DMS 273 treated with DMSO at 0.1 percent for 48 hours (cell line): ENCODE measurements around the gene BCAS1.
"Not testable (repeated sequence)": the region's sequence is repeated elsewhere in the genome, so short reads cannot be mapped to it uniquely, and the experiment has no call there.

Experiments used
- DNase-seq: peaks from one replicate; lab custom pipeline; 2025; lab: John Stamatoyannopoulos, UW

The BCAS1 gene

GRCh38 chr20:53941680-53942471 is 128.5 kb downstream of the BCAS1 start:
- DNase-seq, result no peak

- DNase-seq, result no peak
These were observed 129.4 kb downstream of the BCAS1 start for GRCh38 chr20:53940907-53941545.

DNA sequence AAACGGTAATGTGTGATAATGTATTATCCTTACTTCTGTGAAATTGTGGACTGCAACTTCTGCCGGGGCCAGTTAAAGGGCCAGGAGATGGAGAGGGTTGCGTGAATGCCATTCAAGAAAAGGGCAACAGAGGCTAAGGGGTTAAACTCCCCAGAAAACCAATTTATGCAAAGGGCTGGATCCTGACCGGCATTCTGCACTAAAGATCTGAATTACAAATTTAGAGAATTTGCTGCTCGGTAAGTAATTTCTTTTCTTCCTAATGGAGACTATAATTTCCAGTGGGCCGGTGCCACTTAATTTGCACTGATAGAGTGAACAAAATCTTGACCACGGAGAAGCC is 130.1 kb downstream of the BCAS1 start:
- DNase-seq, result no peak

GRCh38 chr20:53939572-53940359 is 130.6 kb downstream of the BCAS1 start:
- DNase-seq, result peak; percentile 76

GRCh38 chr20:53939190-53939571 is 131.2 kb downstream of the BCAS1 start:
- DNase-seq, result no peak

- no peak for DNase-seq
These were observed 131.7 kb downstream of the BCAS1 start for GRCh38 chr20:53938739-53939138.

- no peak for DNase-seq
These were observed 132.4 kb downstream of the BCAS1 start for GRCh38 chr20:53937929-53938367.

- DNase-seq, result no peak
These were observed 133.1 kb downstream of the BCAS1 start for GRCh38 chr20:53937339-53937741.

DNA sequence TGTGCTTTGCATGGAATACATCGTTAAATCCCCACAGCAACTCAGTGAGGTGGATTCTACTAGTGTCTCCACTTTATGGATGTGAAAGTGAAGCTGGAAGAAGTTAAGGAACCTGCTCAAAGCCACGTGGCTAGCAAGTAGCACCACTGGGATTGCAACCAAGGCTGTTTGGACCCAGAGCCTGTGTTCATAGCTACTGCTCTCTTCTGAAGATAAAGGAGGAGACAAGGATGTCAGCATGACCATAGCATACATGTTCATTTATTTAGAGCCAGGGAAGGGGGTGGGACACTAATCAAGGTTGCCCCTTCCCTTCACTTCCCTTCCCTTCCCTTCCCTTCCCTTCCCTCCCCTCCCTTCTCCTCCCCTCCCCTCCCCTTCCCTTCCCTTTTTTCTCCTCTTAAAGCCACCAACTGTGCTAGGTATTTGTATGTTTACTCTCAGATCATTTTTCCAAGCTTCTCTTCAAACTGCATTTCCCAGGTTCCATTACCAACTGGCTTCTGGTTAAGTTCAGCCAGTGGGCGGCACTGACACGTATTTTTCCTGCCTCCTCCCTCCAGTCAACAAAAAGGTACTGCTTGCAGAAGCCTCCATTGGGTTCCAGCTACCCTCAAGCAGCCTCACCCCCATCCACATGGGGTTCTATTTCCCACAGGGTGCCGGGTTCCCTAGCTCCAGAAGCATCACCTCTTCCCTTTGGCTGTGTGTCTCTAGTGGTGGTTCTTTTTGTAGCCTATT is 134.9 kb downstream of the BCAS1 start:
- DNase-seq, result no peak

- DNase-seq, result no peak
These were observed 135.7 kb downstream of the BCAS1 start for GRCh38 chr20:53934421-53935343.

DNA sequence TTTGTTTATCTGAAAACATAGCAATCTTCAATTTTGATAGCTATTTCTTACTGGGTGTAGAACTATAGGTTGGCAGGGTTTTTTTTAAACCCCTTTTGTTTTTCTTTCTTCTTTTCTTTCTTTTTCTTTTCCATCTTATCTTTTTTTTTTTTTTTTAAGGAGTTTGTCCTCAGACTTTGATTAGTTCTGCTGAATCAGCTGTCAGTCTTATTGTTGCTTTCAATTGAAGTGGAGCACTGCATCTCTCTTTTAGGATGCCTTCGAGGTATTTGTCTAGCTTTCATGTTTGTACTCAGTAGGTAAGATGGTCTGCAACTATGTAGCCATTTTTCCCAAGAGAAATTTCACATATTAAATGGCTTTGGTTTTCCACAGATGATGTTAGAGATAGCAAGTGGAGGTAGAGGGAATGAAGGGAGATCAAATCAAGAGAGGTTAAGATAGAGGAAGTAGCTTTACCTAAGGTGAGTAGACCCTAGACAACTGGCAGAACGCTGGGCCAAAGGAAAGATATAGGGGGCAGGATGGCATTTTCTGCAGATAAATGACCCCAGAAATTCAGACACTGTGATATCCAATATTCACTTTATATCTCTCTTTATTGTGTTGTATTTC is 137.1 kb downstream of the BCAS1 start:
- DNase-seq, result no peak

GRCh38 chr20:53932655-53933192 is 137.7 kb downstream of the BCAS1 start:
- DNase-seq, result not testable (repeated sequence)

DNA sequence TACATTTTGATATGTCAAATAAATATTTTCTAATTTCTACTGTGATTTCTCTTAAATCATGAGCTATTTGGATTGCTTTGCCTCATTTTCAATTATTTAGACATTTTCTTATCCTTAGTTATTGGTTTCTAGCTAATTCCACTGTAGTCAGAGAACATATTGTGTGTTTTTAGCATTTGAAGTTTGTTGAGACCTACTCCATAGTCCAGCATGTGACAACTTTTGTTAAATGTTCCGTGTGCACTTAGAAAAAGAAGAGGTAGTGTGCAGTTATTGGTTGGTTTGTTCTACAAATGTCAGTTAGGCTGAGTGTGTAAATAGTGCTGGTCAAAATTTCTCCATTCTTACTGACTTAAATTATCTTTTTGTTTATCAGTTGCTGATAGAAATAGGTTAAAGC is 138.8 kb downstream of the BCAS1 start:
- DNase-seq, result no peak

DNA sequence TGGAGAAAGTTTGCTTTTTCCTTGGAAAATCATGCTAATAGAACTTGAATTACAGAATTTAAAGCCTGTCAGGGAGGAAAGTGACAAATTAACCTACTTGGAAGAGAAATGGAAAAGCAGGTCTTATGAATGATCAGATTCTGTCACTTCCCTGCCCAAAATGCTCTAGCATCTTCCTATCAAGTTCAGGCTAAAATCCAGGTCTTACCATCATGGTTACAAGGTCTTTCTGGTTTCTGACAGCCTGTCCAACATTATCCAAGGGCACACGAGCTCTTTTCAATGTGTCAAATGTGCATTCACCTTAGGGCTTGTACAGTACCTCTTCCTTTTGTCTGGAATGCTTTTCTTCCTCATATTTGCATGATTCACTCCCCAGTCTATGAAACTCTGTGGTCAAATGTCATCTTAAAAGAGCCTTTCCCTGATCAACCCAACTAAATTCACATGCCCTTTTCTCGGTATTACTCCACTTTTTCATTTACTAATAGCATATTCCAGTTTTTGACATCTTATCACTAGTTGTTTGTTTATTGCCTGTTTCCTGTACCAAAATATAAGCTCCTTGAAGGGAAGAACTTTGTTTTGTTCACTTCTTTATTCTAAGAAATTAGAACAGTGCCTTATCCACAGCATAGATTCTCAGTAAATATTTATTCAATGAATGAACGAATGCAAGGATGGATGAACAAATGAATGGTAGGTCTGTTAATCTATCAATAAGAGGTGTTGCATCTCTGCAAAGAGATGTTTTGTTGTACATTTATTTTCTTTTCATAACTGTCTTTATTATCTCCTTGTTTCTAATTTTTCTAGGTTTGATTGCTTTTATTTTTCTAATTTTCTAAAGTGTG is 139.5 kb downstream of the BCAS1 start:
- DNase-seq, result no peak

DNA sequence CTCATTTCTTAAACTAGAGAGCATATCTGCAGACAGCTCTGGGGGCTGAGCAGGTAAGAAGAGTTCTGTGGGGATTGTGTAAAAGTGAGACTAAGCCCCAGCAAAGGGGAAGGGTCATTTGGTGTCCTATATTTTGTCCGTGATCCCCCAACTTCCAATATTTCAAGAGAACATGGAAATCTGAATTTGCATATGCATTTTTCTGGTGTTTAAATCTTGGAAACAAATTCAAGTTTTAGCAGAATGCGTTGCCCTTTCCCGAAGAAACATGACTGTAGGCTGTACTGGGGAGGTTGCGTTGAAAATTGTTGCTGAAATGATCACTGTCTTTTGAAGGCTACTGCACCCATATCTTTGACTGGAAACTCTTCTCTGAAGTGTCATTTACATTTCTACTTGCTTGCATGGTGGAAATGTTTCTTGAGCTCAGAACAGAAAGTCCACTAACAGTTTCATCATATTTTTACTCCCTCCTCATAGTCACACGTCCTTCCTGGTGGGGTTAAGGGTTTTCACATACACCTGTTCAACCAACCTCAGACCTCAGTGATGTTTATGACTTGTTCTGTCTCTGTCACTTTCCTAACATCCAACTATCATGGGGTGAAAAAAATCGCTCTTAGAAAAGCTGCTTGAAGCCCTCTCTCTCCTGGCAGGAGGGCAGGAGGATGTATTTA is 140.3 kb downstream of the BCAS1 start:
- no peak for DNase-seq

- no peak for DNase-seq
These were observed 141.0 kb downstream of the BCAS1 start for GRCh38 chr20:53929399-53929798.

GRCh38 chr20:53927990-53928389 is 142.4 kb downstream of the BCAS1 start:
- no peak for DNase-seq

DNA sequence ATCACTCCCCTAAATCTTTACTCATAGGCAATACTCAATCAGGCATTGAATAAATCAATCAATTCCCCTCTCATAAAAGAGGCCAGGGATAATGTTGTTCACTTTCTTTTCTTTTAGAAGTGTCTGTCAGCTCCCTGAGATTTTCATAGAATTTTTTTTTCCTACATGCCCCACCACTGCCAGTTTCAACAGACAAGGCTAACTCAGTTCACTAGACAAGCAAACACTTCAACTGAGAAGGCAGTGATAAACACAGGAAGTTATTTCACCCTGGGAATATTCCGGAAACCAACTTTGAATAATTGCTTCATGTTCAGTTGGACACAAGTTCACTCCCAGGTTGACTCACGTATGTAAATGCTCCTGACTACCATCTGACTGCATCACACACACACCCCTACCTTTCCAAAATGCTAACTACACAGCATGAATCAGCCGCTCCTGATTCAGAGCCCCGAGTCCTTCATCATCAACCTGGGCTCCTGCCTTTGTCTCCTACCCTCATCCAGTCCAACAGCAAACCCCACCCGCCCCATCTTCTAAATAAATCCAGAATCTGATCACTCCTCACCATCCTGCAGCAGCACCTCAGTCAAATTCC is 143.9 kb downstream of the BCAS1 start:
- DNase-seq, result no peak
